ENCODE results near the gene TINCR.

The TINCR gene

GRCh38 chr19:5526691-5527090, 41.1 kb downstream of the TINCR start:
- Histone ChIP-seq H3K4me3 (ENCODE audit: low read length) (no peak overlapping the region), H3K27me3 (ENCODE audit: control insufficient read depth, insufficient read depth, low read length) (no peaks in the 10 kb centered on the region), H3K4me1 (ENCODE audit: control insufficient read depth, low read depth, low read length) (peaks cover 4% of the 10 kb centered on the region), H3K9me3 (ENCODE audit: control insufficient read depth, low read depth, low read length) (no peaks in the 10 kb centered on the region), H3K9ac (ENCODE audit: low read length) (no peak overlapping the region), H3K27ac (ENCODE audit: low read length) (no peak overlapping the region), H3K36me3 (ENCODE audit: control insufficient read depth, low read depth, low read length) (no peaks in the 10 kb centered on the region)

DNA sequence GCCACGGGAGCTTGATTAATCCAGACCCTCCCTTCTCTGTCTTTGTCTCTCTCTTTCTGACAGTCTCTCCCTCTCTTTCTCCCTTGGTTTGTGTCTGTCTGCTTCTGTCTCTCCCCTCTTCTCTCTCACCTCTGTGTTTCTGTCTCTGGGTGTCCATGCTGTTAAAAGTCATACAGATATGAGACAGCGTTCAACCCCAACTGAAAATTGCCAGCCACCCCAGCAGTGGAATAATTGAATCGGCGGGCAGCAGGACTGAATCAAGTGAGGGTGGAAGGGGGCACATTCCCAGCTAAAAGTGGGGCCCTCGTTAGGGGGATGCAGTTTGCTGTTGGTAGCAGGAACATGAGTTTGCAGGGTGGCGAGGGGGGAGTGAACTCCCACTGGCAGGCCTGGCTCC, 43.7 kb downstream of the TINCR start:
- Histone ChIP-seq H3K36me3 (ENCODE audit: control insufficient read depth, low read depth, low read length) (no peaks in the 10 kb centered on the region), H3K27ac (ENCODE audit: low read length) (no peak overlapping the region), H3K27me3 (ENCODE audit: control insufficient read depth, insufficient read depth, low read length) (no peaks in the 10 kb centered on the region), H3K4me3 (ENCODE audit: low read length) (no peak overlapping the region), H3K4me1 (ENCODE audit: control insufficient read depth, low read depth, low read length) (peaks cover 4% of the 10 kb centered on the region), H3K9ac (ENCODE audit: low read length) (no peak overlapping the region), H3K9me3 (ENCODE audit: control insufficient read depth, low read depth, low read length) (no peaks in the 10 kb centered on the region)

DNA sequence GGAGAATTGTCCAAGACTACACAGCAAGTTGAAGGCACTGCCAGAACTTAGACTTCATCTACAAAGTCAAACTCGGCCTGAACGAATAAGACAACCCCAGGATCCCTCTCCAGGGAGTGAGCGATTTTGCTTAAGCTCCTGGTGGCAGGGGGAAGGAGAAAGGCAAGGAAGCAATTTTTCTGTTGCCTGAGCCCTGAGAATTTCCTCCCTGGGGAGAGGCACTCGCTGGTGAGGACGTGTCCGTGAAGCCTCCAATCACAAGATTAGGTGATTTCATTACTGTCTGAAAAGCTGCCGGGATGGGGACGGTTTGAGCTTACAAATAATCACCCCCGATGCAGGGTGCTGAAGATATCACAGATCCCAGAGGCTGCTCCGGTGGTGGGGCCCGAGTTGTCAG, 45.6 kb downstream of the TINCR start:
- Histone ChIP-seq H3K27ac (ENCODE audit: low read length) (no peak overlapping the region), H3K36me3 (ENCODE audit: control insufficient read depth, low read depth, low read length) (no peaks in the 10 kb centered on the region), H3K4me1 (ENCODE audit: control insufficient read depth, low read depth, low read length) (peaks cover 4% of the 10 kb centered on the region), H3K9ac (ENCODE audit: low read length) (no peak overlapping the region), H3K9me3 (ENCODE audit: control insufficient read depth, low read depth, low read length) (no peaks in the 10 kb centered on the region), H3K4me3 (ENCODE audit: low read length) (no peak overlapping the region), H3K27me3 (ENCODE audit: control insufficient read depth, insufficient read depth, low read length) (no peaks in the 10 kb centered on the region)

- no peak overlapping the region for H3K9ac ChIP-seq (ENCODE audit: low read length)
- H3K27ac ChIP-seq (ENCODE audit: low read length), result no peak overlapping the region
- no peak overlapping the region for H3K4me3 ChIP-seq (ENCODE audit: low read length)
- H3K9me3 ChIP-seq (ENCODE audit: control insufficient read depth, low read depth, low read length), result no peaks in the 10 kb centered on the region
- no peaks in the 10 kb centered on the region for H3K36me3 ChIP-seq (ENCODE audit: control insufficient read depth, low read depth, low read length)
- H3K27me3 ChIP-seq (ENCODE audit: control insufficient read depth, insufficient read depth, low read length), result no peaks in the 10 kb centered on the region
- H3K4me1 ChIP-seq (ENCODE audit: control insufficient read depth, low read depth, low read length), result peaks cover 4% of the 10 kb centered on the region
Measured at GRCh38 chr19:5520501-5520900, 47.3 kb downstream of the TINCR start.

GRCh38 chr19:5519076-5519475, 48.7 kb downstream of the TINCR start:
- Histone ChIP-seq H3K9me3 (ENCODE audit: control insufficient read depth, low read depth, low read length) (no peaks in the 10 kb centered on the region), H3K27ac (ENCODE audit: low read length) (no peak overlapping the region), H3K4me3 (ENCODE audit: low read length) (no peak overlapping the region), H3K9ac (ENCODE audit: low read length) (no peak overlapping the region), H3K36me3 (ENCODE audit: control insufficient read depth, low read depth, low read length) (no peaks in the 10 kb centered on the region), H3K27me3 (ENCODE audit: control insufficient read depth, insufficient read depth, low read length) (no peaks in the 10 kb centered on the region), H3K4me1 (ENCODE audit: control insufficient read depth, low read depth, low read length) (peaks cover 2% of the 10 kb centered on the region)

DNA sequence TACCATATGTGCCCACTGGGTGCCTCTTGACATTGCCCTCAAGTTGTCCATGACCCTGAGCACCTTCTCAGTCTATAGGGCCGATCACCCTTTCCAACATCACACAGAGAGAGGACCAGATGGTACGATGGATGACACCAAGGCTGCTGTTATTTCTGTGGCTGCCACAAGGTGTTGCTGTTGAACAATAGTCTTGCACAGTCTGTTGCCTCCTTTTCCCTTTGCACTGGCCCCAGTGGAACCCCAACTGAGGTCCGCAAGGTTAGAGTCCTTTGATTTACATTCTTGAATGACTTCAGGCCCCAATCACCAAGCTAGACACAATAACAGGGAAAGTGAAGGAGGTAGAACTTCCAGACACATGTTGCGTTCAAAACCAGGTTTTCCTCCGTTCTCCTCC, 52.0 kb downstream of the TINCR start:
- H3K4me3 ChIP-seq (ENCODE audit: low read length), result no peak overlapping the region
- no peaks in the 10 kb centered on the region for H3K27me3 ChIP-seq (ENCODE audit: control insufficient read depth, insufficient read depth, low read length)
- H3K9ac ChIP-seq (ENCODE audit: low read length), result no peak overlapping the region
- no peaks in the 10 kb centered on the region for H3K36me3 ChIP-seq (ENCODE audit: control insufficient read depth, low read depth, low read length)
- no peaks in the 10 kb centered on the region for H3K9me3 ChIP-seq (ENCODE audit: control insufficient read depth, low read depth, low read length)
- no peak overlapping the region for H3K27ac ChIP-seq (ENCODE audit: low read length)
- no peaks in the 10 kb centered on the region for H3K4me1 ChIP-seq (ENCODE audit: control insufficient read depth, low read depth, low read length)

- H3K4me3 ChIP-seq (ENCODE audit: low read length), result no peak overlapping the region
- no peaks in the 10 kb centered on the region for H3K27me3 ChIP-seq (ENCODE audit: control insufficient read depth, insufficient read depth, low read length)
- no peaks in the 10 kb centered on the region for H3K4me1 ChIP-seq (ENCODE audit: control insufficient read depth, low read depth, low read length)
- H3K9ac ChIP-seq (ENCODE audit: low read length), result no peak overlapping the region
- H3K27ac ChIP-seq (ENCODE audit: low read length), result no peak overlapping the region
- H3K9me3 ChIP-seq (ENCODE audit: control insufficient read depth, low read depth, low read length), result no peaks in the 10 kb centered on the region
- H3K36me3 ChIP-seq (ENCODE audit: control insufficient read depth, low read depth, low read length), result no peaks in the 10 kb centered on the region
Measured at GRCh38 chr19:5514001-5514400, 53.8 kb downstream of the TINCR start.

DNA sequence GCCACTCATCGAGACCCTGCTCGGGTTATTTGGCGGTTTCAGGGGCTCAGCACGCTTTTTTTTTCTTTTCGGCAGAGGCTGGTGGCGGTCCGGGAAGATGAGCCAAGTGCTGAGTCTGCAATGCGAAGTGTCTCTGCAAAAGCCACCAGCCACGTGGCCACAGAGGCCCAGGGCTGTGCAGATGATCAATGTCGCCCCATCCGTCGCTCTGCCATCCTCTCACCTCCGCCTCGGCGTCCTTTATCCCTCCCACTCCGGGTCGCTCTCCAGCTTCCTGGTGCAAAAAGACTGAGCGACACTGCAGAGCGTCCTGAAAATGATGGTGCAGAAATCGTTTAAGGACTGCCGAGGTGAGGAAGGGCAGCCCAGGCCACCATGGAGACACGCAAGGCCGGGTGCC, 55.0 kb downstream of the TINCR start:
- Histone ChIP-seq H3K27me3 (ENCODE audit: control insufficient read depth, insufficient read depth, low read length) (no peaks in the 10 kb centered on the region), H3K4me3 (ENCODE audit: low read length) (no peak overlapping the region), H3K4me1 (ENCODE audit: control insufficient read depth, low read depth, low read length) (no peaks in the 10 kb centered on the region), H3K36me3 (ENCODE audit: control insufficient read depth, low read depth, low read length) (no peaks in the 10 kb centered on the region), H3K9ac (ENCODE audit: low read length) (no peak overlapping the region), H3K9me3 (ENCODE audit: control insufficient read depth, low read depth, low read length) (no peaks in the 10 kb centered on the region), H3K27ac (ENCODE audit: low read length) (no peak overlapping the region)
